ENCODE data around the gene SYNE2.
"Not testable (repeated sequence)": the region's sequence is repeated elsewhere in the genome, so short reads cannot be mapped to it uniquely, and the experiment has no call there.

SYNE2 gene

DNA sequence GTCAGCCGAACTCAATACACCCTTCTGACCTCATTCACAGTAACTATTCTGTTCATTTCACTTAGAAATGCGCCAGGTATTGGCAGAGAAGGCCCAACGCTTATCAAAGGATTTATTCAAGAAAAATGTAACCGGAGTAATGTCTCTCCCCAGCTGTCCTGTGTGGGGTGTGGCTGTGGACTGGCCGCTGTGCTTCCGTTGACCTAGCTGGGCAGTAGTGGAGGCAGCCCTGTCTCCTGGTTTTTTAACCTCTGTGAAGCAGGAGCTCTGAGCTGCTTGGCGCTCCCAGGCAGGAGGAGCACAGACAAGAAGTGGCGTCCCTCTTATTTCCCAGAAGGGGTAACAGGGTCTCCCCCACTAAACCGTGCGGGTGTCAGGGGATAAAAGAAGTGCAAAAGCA is 356.2 kb downstream of the SYNE2 start:
- in situ Hi-C loops (cut with HindIII; ENCODE audit: low sequenced_read_pairs): no loop called here

DNA sequence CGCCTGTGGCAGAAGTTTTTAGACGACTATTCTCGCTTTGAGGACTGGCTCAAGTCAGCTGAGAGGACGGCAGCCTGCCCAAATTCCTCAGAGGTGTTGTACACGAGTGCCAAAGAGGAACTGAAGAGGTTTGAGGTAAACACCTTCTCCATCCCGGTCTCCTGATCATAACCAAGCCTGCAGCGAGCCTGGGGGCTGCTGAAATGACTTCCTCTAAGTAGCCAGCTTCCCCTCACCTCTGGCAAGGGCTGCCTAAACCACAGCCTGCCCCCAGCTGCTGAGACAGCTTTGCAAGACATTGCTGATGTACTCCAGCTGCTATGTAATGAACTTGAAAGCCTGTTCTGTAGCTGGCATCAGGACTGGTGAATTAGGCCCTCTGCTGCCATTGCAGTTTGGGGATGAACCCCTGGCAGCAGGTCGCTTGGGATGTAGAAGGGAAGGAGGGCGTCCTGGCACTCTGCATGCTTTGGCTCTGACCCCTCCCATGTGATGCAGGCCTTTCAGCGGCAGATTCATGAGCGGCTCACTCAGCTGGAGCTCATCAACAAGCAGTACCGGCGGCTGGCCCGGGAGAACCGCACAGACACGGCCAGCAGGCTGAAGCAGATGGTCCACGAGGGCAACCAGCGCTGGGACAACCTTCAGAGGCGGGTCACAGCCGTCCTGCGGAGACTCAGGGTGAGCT is 356.8 kb downstream of the SYNE2 start:
- in situ Hi-C loops (cut with HindIII; ENCODE audit: low sequenced_read_pairs): no loop called here

DNA sequence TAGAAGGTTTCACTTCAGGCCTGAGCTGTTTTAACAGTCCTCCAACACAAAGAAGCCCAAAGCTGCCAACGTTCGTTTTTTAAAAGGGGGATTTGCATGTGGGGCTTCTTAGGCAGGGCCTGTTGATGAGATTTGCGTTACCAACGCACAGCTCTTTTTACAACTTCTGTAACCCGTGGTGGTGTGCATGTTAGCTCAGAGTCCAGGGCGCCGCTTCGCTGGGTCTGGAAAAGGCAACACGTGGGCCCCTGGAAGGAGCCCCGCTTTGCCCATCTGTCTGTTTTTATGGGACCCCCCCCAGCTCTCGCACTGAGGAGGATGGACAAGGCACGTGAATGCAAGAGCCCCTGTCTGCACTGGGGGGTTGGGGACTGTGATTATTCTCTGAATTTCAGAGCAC is 357.4 kb downstream of the SYNE2 start:
- in situ Hi-C loops (cut with HindIII; ENCODE audit: low sequenced_read_pairs): no loop called here

DNA sequence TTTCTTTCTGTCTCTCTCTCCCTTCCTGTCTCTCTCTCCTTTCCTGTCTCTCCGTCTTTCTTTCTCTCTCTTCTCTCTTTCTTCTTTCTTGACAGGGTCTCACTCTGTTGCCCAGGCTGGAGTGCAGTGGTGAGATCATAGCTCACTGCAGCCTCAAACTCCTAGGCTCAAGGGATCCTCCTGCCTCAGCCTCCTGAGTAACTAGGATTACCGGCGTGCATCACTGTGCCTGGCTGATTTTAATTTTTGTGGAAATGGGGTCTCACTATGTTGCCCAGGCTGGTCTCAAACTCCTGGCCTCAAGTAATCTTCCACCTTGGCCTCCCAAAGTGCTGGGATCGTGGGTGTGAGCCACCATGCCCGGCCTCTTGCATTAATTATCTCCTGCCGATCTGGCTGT is 358.1 kb downstream of the SYNE2 start:
- in situ Hi-C loops (cut with HindIII; ENCODE audit: low sequenced_read_pairs): not testable (repeated sequence)

DNA sequence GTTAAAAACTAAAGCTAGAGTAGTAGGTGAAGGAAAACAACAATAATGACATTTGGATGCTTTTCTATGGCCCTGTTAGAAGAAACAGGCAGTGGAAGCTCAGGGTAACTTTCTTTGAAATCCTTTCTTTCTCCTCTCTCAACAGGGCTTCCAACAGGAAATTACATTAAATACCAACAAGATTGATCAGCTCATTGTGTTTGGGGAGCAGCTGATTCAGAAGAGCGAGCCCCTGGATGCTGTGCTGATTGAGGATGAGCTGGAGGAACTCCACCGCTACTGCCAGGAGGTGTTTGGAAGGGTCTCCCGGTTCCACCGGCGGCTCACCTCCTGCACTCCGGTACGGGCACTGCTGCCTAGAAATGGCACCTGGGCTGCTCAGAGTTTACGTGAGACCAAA is 359.9 kb downstream of the SYNE2 start:
- in situ Hi-C loops (cut with HindIII; ENCODE audit: low sequenced_read_pairs): no loop called here

DNA sequence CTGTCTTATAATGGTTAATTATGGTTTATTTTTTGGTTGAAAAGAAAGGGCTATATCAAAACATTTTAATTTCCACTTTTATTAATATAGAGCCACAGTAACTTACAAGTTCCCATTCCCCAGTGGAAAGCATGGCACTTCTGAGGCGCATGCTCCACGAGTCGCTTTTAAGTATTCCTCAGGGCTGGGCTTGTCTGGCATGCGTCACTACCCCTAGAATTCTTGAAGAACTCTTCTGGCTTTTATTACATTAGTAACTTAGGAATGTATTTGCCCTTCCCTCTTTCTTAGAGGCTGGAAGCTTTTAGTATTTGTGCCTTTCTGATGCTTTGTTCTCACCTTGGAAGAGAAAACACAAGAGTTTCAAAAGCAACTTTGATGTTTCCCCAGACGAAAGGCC is 360.3 kb downstream of the SYNE2 start:
- in situ Hi-C loops (cut with HindIII; ENCODE audit: low sequenced_read_pairs): no loop called here

DNA sequence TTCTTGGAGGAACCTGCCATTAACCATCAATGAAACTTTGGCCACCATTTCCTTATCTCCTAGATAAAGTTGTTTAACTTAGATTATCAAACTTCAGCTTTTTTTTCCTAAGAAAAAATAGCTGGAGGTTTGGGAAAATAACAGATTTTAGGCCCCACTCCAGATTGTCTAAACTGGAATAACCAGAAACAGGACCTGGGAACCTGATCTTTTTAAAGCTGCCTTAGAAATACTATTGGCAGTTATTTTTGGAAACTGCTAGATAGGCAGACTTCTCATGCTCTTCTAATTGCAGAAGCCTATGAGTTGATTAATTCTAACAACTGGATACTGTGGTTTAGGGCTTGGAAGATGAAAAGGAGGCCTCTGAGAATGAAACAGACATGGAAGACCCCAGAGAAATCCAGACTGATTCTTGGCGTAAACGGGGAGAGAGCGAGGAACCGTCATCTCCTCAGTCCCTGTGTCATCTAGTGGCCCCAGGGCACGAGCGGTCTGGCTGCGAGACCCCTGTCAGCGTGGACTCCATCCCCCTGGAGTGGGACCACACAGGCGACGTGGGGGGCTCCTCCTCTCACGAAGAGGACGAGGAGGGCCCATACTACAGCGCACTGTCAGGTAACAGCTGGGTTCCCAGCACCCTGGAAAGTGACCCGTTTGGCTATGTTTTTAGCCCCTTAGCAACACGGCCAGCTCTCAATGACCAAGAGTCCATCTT is 361.2 kb downstream of the SYNE2 start:
- in situ Hi-C loops (cut with HindIII; ENCODE audit: low sequenced_read_pairs): no loop called here

DNA sequence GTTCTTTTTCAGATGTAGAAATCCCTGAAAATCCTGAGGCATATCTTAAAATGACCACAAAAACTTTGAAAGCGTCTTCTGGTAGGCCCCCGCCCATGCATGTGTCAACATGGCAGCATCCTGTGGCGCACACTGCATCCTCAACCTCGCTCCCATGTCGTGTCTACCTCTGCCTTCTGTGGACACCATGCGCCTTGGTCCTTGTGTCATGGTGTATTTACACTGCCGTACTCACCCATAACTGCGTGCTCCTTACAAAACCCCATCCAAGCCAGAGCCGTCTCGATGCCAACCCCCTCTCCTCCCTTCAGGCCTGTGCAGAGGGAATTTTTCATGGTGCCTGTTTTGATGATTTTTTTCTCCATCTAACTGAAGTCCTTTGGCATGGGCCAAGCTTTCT is 362.5 kb downstream of the SYNE2 start:
- in situ Hi-C loops (cut with HindIII; ENCODE audit: low sequenced_read_pairs): no loop called here

DNA sequence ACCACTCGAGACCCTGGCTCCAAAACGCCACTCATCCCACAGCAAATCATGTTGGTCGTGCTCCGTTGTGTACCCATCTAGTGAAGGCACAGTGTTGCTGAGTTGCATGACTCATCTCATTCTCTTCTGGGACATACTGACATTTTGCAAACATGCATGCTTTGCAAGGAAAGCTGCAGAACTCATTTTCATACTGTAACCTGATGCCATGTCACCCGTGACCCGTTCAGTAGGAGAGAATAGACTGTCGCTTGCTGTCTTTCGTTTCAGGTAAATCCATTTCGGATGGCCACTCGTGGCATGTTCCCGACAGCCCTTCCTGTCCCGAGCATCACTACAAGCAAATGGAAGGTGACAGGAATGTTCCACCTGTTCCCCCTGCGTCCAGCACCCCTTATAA is 363.2 kb downstream of the SYNE2 start:
- in situ Hi-C loops (cut with HindIII; ENCODE audit: low sequenced_read_pairs): no loop called here

DNA sequence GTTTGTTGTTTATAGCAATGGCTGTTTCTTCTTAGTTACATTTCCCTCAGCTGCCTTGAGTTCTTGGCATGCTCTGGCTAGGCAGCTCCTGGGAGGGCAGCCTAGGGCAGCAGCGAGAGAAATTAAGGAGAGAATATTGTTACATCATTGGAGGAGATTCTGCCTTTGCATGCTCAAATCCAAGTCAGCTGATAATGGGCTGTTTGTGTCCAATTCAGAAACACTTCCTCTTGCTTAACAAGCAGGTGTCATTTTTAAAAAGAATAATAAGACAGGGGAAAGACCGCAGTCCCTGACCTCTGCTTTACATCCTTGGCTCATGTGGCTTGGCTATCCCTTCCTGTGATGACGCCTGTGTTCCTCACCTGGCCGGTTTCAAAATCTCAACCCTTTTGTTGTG is 364.5 kb downstream of the SYNE2 start:
- in situ Hi-C loops (cut with HindIII; ENCODE audit: low sequenced_read_pairs): no loop called here

DNA sequence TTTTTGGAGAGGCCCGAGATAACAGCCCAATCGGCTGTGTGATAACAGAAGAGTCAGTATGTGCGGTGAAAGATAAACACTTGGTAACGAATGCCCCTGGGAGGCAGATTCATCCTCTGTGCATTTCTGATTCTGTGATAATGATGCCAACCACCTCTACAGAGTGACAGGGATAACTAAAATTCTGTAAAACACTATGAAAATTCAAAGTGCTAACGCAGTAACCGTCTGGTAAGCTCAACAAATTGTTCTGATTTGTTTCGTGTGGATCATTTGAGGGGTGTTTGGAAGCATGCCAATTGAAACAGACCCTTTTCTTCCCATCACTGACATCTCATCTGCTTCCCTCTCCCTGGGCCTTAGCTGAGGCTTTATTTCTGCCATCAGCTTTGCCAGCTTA is 365.0 kb downstream of the SYNE2 start:
- in situ Hi-C loops (cut with HindIII; ENCODE audit: low sequenced_read_pairs): no loop called here

DNA sequence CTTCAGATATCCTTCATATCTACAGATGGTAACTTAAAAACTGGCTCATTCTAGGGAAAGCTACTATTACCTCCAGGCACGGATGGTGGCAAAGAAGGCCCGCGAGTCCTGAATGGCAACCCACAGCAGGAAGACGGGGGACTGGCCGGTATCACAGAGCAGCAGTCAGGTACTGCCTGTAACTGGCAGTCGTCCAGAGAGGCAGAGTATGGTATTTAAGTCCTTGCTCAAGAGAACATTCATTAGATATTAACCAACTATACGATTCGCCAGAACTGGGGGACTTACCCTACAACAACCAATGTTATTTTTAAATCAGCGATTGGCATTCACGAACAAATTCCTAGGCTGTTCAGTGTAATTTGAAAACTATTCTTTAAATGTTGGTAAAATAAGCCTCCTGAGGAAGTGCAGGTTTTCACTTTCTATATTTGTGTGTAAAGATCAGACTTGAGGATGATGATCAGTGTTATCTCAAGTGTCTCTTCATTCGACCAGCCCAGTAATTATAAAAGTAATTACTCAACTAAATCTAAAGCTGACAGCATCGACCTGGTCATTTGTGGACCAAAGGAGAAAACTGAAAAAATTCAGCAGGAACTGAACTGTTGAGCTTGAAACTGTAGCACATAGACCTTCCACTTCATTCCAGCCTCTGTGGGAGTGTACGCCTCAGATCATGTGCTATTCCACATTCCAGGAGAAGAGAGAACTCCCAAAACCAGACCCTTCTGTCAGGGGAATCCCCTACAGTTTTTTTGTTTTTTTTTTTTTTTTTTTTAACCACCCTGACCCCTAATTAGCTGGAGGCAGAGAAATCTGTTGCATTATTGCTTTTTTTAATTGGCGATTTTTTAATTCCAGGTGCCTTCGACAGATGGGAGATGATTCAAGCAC is 365.8 kb downstream of the SYNE2 start:
- in situ Hi-C loops (cut with HindIII; ENCODE audit: low sequenced_read_pairs): no loop called here

DNA sequence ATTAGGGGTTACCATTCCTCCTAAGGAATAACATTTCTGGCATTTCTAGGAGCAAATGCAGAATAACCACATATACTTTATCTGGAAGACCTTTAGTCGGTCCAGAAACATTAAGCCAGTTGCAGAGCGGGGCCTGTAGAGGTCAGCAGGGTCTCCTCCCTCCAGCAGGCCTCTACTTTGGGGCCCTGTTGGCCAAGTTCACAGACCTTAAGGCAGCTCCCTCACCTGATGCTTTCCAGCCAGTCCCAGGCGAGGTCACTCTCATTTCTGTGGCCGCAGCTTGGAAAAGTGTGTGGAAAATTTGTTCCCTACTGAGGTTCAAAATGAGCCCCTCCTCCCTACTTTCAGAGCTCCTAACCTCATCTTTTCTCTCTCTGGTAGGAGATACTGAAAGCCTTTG is 367.3 kb downstream of the SYNE2 start:
- in situ Hi-C loops (cut with HindIII; ENCODE audit: low sequenced_read_pairs): no loop called here

DNA sequence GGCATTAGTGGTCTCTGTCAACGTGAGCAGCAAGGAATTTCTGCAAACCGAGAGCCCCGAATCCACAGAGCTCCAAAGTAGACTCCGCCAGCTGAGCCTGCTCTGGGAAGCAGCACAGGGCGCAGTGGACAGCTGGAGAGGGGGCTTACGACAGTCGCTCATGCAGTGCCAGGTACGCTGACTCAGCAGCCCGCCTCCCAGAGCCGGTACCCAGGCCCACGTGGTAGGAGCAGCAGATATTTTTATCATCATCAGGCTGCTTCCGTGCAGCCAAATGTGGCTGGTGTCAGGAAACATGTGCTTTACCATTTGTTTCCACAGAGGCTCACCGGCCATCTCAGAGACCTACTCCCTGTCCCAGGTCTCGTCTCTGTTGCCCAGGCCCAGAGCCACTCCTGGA is 367.7 kb downstream of the SYNE2 start:
- in situ Hi-C loops (cut with HindIII; ENCODE audit: low sequenced_read_pairs): no loop called here

DNA sequence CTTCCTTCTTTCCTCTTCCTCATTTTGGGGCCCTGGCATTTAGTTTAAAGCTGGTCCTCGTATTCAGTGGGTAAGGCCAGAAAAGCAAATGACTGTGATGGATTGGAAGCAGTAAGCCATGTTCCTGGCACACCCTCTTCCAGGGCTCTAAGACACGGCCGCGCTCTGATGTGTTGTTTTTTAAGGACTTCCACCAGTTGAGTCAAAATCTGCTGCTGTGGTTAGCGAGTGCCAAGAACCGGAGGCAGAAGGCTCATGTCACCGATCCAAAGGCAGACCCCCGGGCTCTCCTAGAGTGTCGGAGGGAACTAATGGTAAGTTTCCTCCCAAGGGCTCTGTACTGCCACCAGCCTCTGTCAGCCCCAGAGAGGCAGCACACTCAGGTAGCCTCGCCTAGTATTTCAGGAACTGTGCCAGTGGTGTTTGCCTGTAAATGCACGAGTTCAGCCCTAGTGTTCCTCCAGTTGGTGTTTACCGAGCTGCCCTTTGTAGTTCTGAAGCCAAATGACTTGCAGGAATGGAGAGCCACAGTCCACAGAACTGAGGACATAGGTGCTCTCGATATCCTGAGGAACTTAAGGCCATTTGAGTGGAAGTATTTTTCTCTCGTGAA is 368.7 kb downstream of the SYNE2 start:
- in situ Hi-C loops (cut with HindIII; ENCODE audit: low sequenced_read_pairs): no loop called here

DNA sequence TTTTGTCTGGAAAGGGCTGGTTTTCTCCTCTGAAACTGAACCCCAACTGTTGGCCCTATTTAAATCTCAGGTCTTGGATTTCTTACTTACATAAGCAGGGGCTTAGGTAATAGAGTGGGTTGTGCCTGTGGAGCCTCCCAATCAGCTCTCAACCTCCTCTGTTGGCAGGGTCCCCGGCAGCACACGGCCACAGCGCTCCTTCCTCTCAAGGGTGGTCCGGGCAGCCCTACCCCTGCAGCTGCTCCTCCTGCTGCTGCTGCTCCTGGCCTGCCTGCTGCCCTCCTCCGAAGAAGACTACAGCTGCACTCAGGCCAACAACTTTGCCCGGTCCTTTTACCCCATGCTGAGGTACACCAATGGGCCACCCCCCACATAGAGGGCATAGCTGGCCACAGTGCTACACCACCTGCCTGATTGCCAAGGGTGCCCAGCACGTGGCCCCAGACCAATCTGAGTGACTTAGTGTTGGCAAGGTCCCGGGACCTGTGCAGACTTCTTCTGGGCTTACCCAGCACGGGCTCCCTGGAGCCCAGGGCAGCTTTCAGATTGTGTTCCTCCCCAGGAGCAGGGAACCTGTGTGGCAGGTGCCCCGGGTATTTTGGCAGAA is 372.4 kb downstream of the SYNE2 start:
- in situ Hi-C loops (cut with HindIII; ENCODE audit: low sequenced_read_pairs): no loop called here

DNA sequence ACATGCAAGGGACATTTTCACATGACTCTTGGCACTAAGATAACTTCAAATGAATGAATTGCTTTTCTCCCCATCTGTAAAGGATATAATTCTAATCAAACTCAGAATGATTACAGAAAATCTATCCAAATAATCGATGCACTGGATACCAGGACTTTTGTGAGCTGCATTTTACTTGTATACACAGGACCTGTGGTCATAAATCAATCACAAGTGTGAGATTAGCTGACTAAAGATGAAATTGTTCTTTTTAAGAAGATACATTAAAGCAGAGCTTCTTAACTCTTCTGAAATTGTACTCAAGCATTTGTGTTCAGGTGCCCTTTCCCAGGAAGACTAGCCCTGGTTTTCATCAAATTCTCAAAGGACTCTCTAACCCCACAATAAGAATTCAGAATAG is 375.1 kb downstream of the SYNE2 start:
- in situ Hi-C loops (cut with HindIII; ENCODE audit: low sequenced_read_pairs): no loop called here

DNA sequence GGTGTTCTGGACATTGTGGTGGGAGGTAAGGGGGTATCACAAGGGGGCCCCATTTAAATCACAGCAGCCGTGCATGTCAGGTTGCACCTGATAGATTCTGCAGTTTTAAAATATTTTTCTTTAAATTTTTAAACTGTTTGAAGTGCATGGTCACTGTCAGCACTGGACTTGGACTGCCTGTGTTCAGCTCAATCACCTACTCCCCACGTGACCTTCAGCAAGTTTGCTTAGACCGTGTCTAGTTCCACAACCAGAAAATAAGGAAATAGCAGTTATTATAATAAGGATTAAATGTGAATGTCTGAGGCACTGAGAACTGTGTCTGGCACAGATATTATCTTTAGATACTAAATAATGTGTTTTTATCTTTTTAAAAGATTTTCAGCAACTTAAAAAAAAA is 376.7 kb downstream of the SYNE2 start:
- in situ Hi-C loops (cut with HindIII; ENCODE audit: low sequenced_read_pairs): no loop called here

DNA sequence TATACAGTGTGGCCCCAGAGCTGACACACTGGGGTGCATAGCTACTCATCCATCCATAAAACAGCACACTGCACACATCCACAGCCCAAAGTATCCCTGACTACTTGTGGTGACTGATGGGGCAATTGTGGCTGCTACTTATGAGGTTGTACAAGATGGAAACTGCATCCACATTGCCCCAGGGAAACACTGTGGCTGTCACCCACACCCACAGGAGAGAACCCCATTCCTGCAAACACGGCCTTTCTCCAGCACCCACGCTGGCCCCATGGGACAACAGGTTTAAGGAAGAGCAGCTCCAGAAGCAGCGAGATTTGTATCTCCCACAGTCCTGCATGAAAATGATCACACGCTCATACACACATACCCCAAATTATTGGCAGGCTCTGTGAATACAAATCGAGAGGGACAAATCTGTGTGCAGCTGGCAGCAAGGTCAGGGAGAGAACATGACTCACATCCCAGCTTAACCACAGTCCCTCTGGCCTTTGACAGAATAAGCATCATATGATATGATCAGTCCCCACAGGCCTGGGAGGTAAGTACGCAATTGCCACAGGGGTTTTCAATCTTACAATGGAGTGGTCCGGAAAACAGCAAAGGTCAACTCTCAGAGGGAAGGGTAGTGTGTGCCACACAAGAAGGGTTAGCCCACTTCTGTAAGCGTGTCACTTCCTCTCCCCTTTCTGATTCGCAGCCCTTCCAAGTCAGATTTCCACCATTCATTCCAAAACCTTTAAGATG is 379.5 kb downstream of the SYNE2 start:
- in situ Hi-C loops (cut with HindIII; ENCODE audit: low sequenced_read_pairs): no loop called here

DNA sequence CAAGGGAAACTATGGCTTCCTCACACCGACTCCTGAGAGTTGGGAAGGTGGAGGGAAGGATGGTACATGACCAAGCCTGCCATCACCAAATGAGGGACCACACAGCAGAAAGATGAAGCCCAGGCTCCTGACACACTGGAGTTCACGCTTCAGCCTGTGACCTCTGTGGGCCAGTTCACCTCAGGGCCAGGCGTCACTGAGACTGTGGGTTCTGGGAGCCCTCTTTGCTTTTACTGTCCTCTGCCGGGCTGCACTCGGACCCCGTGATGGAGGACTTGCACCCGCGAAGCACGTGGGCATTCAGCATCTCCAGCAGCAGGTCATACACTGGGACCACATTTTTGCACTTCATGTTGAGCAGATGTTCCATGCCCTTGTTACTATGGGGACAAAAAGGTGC is 380.1 kb downstream of the SYNE2 start:
- in situ Hi-C loops (cut with HindIII; ENCODE audit: low sequenced_read_pairs): no loop called here
